Frontal cortex (tissue), 4 donors: ENCODE measurements around the gene TRIP13. TPM values are rescaled to one million over a fixed set of nuclear protein-coding genes. Genes with fewer than 3 reads are reported as not detected.
"Not testable (repeated sequence)": the region's sequence is repeated elsewhere in the genome, so short reads cannot be mapped to it uniquely, and the experiment has no call there.

Experiments
- DNase-seq, 2 donors: peaks; one replicate each; pipeline ENCODE4 v3.0.0; 2012; ENCODE audit warnings: low spot score in 2 of 2
- FAIRE-seq: peaks from 2 replicates; lab custom pipeline; 2012; peaks lifted over from hg19 to GRCh38; lab: Jason Lieb, UNC
- total RNA-seq: library from RNA; depleted of rRNA; stranded (reverse); fragments of >200 nt; gene quantifications from one replicate; pipeline ENCODE4 v1.2.3, GENCODE V29; 2014
- donor health status: control.
- donor health status: control.
- donor health status: control.

TRIP13 gene, protein sequence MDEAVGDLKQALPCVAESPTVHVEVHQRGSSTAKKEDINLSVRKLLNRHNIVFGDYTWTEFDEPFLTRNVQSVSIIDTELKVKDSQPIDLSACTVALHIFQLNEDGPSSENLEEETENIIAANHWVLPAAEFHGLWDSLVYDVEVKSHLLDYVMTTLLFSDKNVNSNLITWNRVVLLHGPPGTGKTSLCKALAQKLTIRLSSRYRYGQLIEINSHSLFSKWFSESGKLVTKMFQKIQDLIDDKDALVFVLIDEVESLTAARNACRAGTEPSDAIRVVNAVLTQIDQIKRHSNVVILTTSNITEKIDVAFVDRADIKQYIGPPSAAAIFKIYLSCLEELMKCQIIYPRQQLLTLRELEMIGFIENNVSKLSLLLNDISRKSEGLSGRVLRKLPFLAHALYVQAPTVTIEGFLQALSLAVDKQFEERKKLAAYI
- 8.2 TPM for total RNA-seq

DNA sequence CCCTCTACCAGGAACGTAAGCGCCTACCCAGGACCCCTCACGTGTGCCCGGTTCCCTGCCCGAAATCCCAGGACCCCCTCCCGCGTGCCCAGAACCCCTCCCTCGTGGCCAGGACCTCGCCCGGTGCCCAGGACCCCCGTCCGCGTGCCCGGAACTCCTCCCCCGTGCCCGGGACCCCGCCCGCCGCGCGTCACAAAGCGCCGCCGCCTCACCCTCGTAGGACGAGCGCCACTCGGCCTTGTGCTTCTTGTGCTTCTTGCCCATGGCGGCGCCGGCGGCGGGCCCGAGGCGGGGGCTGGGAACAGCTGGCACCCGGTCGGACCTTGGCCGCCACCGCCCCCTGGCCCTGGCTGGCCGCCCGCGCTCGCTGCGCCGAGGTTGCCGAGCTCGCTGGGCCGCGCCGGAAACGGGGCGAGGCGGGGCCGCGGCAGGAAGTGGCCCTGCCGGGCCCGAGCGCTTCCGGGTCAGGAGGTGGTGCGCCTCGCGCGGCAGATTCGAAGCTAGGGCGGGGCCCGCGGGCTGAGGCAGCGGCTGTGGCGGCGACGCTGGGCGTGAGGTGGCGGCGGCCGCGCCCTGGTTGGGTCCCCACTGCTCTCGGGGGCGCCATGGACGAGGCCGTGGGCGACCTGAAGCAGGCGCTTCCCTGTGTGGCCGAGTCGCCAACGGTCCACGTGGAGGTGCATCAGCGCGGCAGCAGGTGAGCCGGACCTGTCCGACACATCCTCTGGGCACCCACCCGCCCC is at the start of gene TRIP13, which contains the start of gene BRD9:
TSS of gene TRIP13 (plus strand) at position 491 of the 743 bp plus-strand sequence. CDS start at position 606, 115 bp downstream.
TSS of gene BRD9 (minus strand) at position 408 of the 743 bp plus-strand sequence. CDS start at position 264, 144 bp downstream.
- DNase-seq (peak; percentile 100), FAIRE-seq (no peak)

DNA sequence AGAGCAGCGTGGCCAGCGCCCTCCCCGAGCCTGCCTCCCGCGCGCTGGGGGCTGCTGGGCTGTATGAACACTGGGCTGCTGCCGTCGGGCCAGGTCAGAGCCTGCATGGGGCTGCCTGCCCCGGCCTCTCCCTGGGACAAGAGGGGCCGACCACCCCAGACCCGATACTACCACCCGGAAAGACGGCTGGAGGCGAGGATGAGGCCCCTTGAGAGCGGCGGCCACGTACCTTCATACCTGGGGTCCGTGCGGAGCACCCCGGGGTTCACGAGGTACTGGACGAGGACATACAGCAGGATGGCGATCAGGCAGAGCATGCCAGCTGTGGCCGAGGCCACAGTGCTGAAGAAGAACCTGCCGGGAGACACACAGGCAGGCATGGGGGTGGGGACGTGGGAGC is 49.3 kb upstream of the TRIP13 start:
- FAIRE-seq, DNase-seq: not testable (repeated sequence)

DNA sequence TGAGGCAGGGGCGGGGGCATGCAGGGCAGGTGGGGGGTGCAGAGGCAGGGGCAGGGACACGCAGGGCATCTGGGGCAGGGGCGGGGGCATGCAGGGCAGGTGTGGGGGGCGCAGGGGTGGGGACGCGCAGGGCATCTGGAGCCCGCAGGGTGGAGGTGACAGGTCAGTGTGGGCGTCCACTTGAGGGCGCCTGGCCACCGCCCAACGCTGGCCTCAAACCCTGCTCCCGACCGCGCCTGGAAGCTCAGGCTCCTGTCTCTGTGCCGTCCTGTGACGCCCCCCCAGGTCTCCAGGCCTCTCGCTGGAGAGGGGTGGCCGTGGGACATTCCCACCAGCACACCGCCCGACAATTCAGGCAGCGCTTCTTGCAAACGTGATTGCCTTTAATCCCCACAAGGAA is 48.8 kb upstream of the TRIP13 start:
- not testable (repeated sequence) for FAIRE-seq, DNase-seq

DNA sequence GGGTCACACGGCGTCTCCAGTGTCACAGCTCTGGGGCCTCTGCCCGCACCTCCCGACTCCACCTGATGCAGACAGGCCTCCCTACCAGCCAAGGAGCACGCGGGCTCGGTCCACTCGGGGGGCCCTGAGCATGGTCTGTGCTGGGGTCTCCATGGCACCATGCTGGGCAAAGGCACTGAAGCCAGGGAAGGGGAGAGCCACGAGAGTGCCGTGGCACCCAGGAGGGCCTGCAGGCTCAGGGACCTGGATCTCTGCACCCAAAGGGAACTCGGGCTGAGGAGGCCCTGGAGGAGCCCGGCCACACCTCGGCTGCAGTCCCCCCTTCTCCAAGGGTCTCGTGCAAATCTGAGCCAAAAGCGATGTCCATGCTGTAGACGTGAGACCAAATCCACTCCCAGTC is 48.3 kb upstream of the TRIP13 start:
- FAIRE-seq, DNase-seq: not testable (repeated sequence)

DNA sequence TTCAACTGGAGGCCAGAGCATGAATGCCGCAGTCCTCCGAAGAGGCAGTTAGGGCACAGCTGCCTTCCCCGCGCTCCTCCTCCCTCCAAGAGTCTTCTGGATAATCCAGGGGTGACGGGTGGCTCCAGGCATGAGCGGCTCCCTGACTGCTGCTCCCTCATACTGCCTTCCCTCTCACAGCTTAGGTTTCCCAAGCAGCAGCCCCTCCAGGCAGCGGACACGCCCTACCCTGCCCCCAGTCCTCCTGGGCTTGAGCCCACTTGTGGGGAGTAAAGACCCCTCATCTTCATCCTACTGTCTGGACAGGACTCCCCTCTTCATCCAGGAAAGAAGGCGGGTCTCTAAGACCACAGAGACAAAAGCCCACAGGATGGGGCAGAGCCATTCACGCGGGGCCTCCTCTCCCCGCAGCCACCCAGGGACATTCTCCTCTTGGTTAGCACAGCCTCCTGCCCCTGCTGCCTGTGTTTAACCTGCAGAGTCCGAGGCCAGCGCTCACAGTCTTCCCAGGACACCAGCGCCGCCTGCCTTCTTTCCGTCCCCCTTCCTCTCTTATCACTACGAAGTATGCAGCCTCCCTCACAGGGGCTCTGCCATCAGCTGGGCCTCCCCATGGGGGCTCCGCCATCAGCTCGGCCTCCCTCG is 47.5 kb upstream of the TRIP13 start:
- not testable (repeated sequence) for FAIRE-seq, DNase-seq

DNA sequence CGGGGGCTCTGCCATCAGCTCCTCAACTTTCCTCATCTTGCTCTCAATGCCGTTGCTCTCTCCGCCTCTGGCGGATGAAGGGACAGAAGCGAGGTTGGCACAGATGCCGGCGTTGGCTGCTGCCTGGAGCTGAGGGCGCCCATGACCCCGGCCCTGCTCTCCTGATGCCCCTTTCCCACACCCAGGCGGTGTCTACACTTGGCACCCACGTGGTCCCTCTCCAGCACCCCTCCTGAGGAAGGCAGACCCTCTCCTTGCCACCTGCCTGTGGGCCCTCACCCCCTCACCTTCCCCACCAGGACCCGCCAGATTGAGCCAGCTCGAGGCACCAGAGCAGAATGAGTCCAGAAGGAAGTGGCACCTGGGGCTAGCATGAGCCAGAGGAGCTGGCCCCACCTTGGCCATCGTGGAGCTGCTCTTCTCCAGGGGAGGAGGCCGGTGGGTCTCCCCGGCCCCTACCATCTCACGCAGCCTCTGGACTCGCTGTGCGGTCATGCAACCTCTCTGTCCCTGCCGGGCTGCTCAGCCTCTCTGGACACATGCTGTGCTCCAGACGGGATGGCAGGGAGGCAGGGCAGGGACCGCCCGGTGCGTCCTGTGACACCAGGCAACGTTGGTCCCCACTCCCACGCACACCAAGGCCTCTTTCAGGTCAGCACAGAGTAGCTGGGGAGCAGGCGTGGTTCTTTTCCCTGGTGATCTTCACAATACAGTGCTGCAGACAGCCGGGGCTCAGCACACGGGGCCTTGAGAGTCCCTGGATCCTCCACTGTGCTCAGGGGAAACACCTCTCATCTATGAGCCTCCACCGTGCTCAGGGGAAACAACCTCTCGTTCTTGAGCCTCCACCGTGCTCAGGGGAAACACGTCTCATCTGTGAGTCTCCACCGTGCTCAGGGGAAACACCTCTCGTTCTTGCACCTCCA is 46.7 kb upstream of the TRIP13 start:
- not testable (repeated sequence) for FAIRE-seq, DNase-seq

DNA sequence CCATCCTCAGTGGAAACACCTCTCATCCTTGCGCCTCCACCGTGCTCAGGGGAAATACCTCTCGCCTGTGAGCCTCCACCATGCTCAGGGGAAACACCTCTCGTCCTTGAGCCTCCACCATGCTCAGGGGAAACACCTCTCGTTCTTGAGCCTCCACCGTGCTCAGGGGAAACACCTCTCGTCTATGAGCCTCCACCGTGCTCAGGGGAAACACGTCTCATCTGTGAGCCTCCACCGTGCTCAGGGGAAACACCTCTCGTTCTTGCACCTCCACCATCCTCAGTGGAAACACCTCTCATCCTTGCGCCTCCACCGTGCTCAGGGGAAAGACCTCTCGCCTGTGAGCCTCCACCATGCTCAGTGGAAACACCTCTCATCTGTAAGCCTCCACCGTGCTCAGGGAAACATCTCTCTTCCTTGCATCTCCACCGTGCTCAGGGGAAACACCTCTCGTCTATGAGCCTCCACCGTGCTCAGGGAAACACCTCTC is 46.0 kb upstream of the TRIP13 start:
- not testable (repeated sequence) for FAIRE-seq, DNase-seq

DNA sequence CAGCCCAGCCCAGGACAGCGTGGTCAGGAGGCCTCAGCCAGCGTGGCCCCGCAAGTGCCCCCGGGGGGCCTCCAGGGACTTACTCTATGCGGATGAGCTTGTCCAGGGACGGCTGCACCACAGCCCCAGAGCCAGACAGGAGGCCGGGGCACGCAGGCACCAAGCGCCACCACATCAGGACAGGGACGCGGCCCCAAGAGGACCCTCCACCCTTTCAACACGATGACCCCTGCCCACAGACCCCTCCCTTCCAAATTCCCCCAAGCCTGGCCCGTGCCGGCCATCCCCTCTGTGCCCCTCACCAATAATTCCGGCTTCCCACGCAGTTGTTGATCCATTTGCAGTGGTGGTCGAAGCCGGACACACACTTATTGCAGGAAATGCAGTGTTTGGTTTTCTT is 45.5 kb upstream of the TRIP13 start:
- DNase-seq, FAIRE-seq: not testable (repeated sequence)

DNA sequence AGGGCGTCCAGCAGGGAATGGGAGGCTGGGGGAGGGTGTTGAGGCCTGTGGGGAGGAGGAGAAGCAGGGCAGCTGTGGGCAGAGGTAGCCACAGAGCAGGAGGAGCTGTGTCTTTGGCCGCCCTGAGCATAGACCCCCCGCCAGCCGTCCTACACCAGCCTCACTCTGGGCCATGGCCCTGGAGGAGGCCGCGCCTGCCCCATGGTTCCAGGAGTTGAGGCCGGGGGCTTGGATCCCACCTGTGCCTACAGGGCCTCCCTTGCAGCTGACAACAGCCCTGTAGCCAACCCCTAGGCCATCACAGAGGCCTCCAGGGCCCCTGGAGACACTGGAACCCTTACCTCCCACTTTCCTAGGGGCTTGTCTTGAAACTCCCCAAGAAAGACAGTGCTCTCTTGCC is 44.9 kb upstream of the TRIP13 start:
- FAIRE-seq, result not testable (repeated sequence)

DNA sequence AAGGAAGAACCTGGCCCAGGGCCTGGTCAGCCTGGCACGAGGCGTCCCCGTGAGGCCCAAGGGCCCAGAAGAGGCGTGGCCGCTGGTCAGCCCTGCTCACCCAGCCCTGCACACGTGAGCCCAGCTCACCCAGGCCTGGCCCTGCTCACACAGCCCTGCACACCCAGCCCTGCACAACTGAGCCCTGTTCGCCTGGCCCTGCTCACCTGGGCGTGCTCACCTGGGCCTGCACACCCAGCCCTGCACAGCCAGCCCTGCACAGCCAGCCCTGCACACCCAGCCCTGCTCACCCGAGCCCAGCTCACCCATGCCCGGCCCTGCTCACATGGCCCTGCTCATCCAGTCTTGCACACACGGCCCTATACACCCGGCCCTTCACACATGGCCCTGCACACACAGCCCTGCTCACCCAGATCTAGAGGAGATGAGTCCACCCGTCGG is 44.0 kb upstream of the TRIP13 start:
- DNase-seq (no peak), FAIRE-seq (no peak)

More for the DNA sequence above, 44.9 kb upstream of the TRIP13 start:
- DNase-seq, result not testable (repeated sequence)

DNA sequence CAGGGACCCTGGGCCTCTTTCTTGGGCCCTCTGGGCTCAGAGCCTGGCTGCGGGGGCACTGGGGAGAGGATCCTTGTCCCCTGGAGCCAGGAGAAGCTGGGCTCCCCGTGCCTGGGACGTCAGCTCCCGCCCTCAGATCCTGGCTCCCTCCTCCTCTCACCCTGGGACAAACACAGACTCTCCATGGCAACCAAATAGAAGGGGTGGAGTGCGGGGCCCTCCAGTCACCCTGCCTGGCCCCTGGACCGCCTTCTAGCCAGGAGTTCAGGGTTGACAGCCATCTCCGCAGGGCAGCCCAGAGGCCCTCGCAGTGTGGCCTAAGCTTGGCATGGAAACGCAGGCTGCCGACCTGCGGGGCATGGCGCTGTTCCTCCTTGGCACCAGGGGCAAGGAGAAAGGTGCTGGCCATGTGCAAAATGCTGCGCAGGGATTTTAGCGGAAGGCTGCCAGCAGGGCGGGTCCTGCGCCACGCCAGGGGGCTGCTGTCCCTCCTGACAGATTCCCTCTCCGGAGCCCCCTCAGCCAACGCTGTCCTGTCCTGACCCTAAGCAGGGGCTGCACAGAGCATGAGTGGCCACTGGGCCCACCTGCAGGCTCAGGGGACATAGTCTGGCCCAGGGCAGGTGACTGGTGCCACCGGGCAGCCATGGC is 42.9 kb upstream of the TRIP13 start:
- FAIRE-seq (no peak), DNase-seq (no peak)

DNA sequence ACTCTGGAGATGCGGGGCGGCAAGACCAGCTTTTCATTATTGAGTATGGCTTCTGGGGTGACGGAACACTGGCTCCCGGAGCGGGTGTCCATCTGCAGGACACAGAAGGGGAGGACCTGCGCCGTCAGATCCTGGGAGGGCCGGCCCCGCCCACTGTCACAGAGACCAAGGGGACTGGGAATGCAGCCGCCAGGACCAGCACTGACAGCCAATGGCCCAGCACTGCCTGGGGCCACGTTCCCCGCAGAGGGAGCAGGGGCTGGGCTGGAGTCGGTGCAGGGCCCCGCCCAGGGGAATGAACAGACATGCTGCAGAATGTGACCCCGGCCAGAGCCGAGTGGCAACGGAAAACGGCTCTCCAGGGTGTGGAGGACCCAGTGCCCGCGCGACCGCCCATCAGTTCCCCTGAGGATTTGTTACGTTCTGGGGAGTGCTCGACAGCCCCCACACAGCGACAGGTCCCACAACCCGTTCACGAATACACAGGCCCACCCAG is 42.1 kb upstream of the TRIP13 start, which contains the start of gene ZDHHC11:
TSS of gene ZDHHC11 (minus strand) at position 476 of the 496 bp plus-strand sequence. CDS start at position 92, 384 bp downstream.
- FAIRE-seq (no peak), DNase-seq (no peak)

DNA sequence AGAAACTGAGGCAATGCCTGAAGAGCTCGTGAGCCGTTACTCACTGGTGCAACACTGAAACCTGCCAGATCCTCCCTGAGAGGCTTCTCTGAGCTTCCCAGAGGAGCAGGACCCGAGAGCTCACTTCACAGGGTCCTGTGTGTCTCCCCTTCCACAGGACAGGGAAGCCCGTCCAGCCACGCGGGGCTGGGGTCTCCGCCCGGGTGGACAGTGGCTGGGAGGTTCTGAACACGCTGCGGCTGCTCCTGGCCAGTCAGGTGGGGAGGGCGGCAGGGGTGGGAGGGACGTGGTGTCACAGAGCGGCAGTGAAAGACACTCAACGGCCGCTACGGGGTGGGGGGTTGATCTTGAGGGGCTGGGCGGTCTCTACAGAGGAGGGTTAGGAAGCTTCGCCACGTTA is 41.6 kb upstream of the TRIP13 start:
- FAIRE-seq (no peak), DNase-seq (no peak)

DNA sequence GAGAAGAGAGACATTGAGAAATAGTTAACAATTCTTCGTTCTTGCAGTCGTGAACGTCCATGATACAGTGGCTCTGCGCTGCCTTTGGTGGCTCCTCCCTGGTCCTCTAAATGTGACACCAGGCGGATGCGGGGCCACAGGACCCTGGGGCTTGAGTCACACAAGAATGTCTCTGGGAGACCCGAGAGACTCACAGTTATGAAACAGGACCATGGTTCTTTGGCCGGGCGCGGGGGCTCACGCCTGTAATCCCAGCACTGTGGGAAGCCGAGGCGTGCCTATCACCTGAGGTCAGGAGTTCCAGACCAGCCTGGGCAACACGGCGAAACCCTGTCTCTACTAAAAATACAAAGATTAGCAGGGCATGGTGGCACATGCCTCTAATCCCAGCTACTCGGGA is 41.1 kb upstream of the TRIP13 start:
- DNase-seq (no peak), FAIRE-seq (no peak)

DNA sequence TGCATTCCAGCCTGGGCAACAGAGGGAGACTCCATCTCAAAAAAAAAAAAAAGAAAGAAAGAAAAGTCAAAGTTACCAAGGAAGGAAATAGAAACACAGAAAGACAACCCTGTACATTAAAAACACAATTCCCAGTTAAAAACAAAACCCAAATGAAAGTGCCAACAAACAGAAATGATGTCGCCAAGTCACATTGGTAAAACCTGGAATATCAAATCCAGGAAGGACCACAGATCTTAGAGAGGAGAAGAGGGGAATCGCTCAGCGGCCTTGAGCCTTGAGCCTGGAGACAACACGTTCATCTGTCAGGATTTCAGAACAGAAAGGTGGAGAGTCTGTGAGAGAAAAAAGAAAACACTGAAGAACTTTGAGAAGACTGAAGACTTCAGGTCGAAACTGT is 40.7 kb upstream of the TRIP13 start:
- FAIRE-seq (no peak), DNase-seq (no peak)

DNA sequence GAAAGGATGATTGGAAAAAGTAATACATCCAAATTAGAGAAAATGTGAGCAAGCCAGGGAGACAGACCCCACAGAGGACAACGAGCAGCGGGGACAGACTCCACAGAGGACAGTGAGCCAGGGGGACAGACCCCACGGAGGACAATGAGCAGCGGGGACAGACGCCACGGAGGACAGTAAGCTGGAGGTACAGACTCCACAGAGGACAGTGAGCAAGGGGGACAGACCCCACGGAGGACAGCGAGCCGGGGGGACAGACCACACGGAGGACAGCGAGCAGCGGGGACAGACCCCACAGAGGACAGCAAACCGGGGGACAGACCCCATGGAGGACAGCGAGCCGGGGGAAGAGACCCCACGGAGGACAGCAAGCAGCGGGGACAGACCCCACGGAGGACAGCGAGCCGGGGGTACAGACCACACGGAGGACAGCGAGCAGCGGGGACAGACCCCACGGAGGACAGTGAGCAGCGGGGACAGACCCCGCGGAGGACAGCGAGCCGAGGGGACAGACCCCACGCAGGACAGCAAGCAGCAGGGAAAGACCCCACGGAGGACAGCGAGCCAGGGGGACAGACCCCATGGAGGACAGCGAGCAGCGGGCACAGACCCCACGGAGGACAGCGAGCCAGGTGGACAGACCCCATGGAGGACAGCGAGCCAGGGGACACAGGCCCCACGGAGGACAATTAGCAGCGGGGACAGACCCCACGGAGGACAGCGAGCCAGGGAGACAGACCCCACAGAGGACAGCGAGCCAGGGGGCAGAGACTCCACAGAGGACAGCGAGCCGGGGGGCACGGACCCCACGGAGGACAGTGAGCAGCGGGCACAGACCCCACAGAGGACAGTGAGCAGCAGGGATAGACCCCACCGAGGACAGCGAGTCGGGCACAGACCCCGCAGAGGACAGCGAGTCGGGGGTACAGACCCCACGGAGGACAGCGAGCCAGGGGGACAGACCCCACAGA is 40.0 kb upstream of the TRIP13 start:
- no peak for FAIRE-seq

More for the DNA sequence above, 40.0 kb upstream of the TRIP13 start:
- DNase-seq, result no peak
